Endothelial cell of umbilical vein (primary cell): ENCODE data around the gene MRNIP. TPM values are rescaled to one million over a fixed set of nuclear protein-coding genes. Genes with fewer than 3 reads are reported as not detected.

Source experiments
- BruUV-seq: library from RNA; stranded (reverse); fragments of 400-500 nt; replicated peaks from 2 replicates; lab custom pipeline; 2021; lab: Mats Ljungman, UMichigan
- CTCF ChIA-PET: fragments of 300-600, 350-600 bp; sonication (Branson Sonifier 250); formaldehyde crosslinking; loops from one replicate; lab custom pipeline; 2021; ENCODE audit warnings: antibody characterized with exemption, inconsistent platforms; lab: Charles Lee
- POLR2A ChIA-PET: fragments of 300-600, 350-600 bp; sonication (Branson Sonifier 250); formaldehyde crosslinking; loops from one replicate; lab custom pipeline; 2021; ENCODE audit warnings: antibody characterized with exemption, inconsistent platforms; lab: Charles Lee
- DNase-seq: peaks from one replicate; pipeline ENCODE4 v3.0.0-alpha.2; 2011; ENCODE audit warnings: low read depth, low spot score
- FAIRE-seq: peaks from 2 replicates; lab custom pipeline; 2011; peaks lifted over from hg19 to GRCh38; lab: Jason Lieb, UNC
- H2AFZ ChIP-seq: 2 replicates; pipeline ENCODE4 v1.6.0; 2012; ENCODE audit warnings: low read depth, low read length, control low read depth, inconsistent platforms
- H3K27ac ChIP-seq: 2 replicates; pipeline ENCODE4 v1.5.1; 2011; ENCODE audit warnings: low read depth, mild to moderate bottlenecking, control low read depth, low read length, moderate library complexity; ENCODE audit not compliant: insufficient read depth
- H3K27me3 ChIP-seq, 2 experiments: 2 replicates each; pipeline versions ENCODE4 v1.6.0 to v1.6.1; 2011; ENCODE audit warnings: low read length in 2 of 2, mixed read lengths in 1 of 2; ENCODE audit not compliant: control insufficient read depth in 2 of 2, insufficient read depth in 2 of 2
- H3K36me3 ChIP-seq, 2 experiments: 2 replicates in 1 of 2; 3 replicates in 1 of 2; pipeline ENCODE4 v1.5.1; 2011; ENCODE audit warnings: low read length in 2 of 2, mild to moderate bottlenecking in 1 of 2, moderate library complexity in 1 of 2; ENCODE audit not compliant: control insufficient read depth in 2 of 2, insufficient read depth in 2 of 2; ENCODE audit errors: extremely low read depth in 1 of 2
- H3K4me1 ChIP-seq: 3 replicates; pipeline ENCODE4 v1.5.1; 2011; ENCODE audit warnings: mild to moderate bottlenecking, low read length; ENCODE audit not compliant: control insufficient read depth, insufficient read depth; ENCODE audit errors: extremely low read depth
- H3K4me2 ChIP-seq: 2 replicates; pipeline ENCODE4 v1.6.1; 2011; ENCODE audit warnings: low read length, control low read depth, mixed read lengths; ENCODE audit not compliant: insufficient read depth
- H3K4me3 ChIP-seq, 3 experiments: fragments of 200-600 bp in 1 of 3; sonication (generic), shearing (Covaris generic) in 1 of 3; replicated peaks in 1 of 3; 2 replicates each; pipeline ENCODE4 v1.5.1; 2011 to 2016; ENCODE audit warnings: control low read depth in 3 of 3, low read length in 3 of 3, mild to moderate bottlenecking in 2 of 3, inconsistent platforms in 1 of 3, low read depth in 1 of 3, moderate library complexity in 1 of 3; ENCODE audit not compliant: insufficient read depth in 1 of 3
- H3K79me2 ChIP-seq: 2 replicates; pipeline ENCODE4 v1.6.0; 2012; ENCODE audit warnings: low read length, inconsistent platforms; ENCODE audit not compliant: control insufficient read depth, insufficient read depth
- H3K9ac ChIP-seq: replicated peaks from 2 replicates; pipeline ENCODE3; 2011; ENCODE audit warnings: low read length, control low read depth; ENCODE audit not compliant: insufficient read depth; ENCODE audit errors: extremely low read depth
- H3K9me1 ChIP-seq: replicated peaks from 3 replicates; pipeline ENCODE4 v1.6.0; 2011; ENCODE audit warnings: mild to moderate bottlenecking, low read length; ENCODE audit not compliant: control insufficient read depth, insufficient read depth; ENCODE audit errors: extremely low read depth
- H3K9me3 ChIP-seq: replicated peaks from 2 replicates; pipeline ENCODE4 v1.5.1; 2012; ENCODE audit warnings: low read length, inconsistent platforms; ENCODE audit not compliant: control insufficient read depth, insufficient read depth
- H4K20me1 ChIP-seq: replicated peaks from 2 replicates; pipeline ENCODE3; 2011; ENCODE audit warnings: mild to moderate bottlenecking, low read length; ENCODE audit not compliant: control insufficient read depth, insufficient read depth; ENCODE audit errors: extremely low read depth
- EZH2 ChIP-seq: IDR thresholded peaks from 2 replicates; pipeline ENCODE4 v1.6.1; 2012; ENCODE audit warnings: borderline replicate concordance, low read depth, mild to moderate bottlenecking, moderate library complexity, low read length, inconsistent platforms; ENCODE audit not compliant: severe bottlenecking
- FOS ChIP-seq: IDR thresholded peaks from 2 replicates; pipeline ENCODE4 v1.6.1; 2011; ENCODE audit warnings: mild to moderate bottlenecking, low read length, moderate library complexity, borderline replicate concordance; ENCODE audit not compliant: insufficient read depth
- GATA2 ChIP-seq: IDR thresholded peaks from 2 replicates; pipeline ENCODE4 v1.7.0; 2011; ENCODE audit warnings: low read depth, mild to moderate bottlenecking, moderate library complexity, mixed read lengths, low read length; ENCODE audit not compliant: insufficient read length, insufficient read depth
- JUN ChIP-seq: IDR thresholded peaks from 2 replicates; pipeline ENCODE4 v1.6.1; 2011; ENCODE audit warnings: borderline replicate concordance, low read depth; ENCODE audit not compliant: insufficient read length, insufficient read depth
- MYC ChIP-seq: IDR thresholded peaks from one replicate; pipeline ENCODE4 v1.6.1; 2011; ENCODE audit warnings: mild to moderate bottlenecking, low read depth, low read length
- POLR2A ChIP-seq: IDR thresholded peaks from 2 replicates; pipeline ENCODE4 v1.6.1; 2012; ENCODE audit warnings: low read depth, mild to moderate bottlenecking, control low read depth, low read length
- dilution Hi-C: fragments of 300-500 bp; cut with MboI; formaldehyde crosslinking; loops from one replicate; pipeline ENCODE4 v1.15.0; 2019; ENCODE audit warnings: low sequenced_read_pairs; ENCODE audit not compliant: extremely low pct_ligation_motif_present
- intact Hi-C: fragments of 100-400 bp; cut with micrococcal nuclease; formaldehyde crosslinking; loops from one replicate; pipeline ENCODE4 v1.10.0; 2022
- polyA plus RNA-seq, 4 experiments: library from polyadenylated mRNA; depleted of rRNA in 3 of 4; stranded (reverse) in 3 of 4; unstranded in 1 of 4; fragments of >200 nt; gene quantifications; 2 replicates each; pipeline versions ENCODE4 v1.2.1 to v1.2.3, GENCODE V29; 2011 to 2012; ENCODE audit warnings: missing spikeins in 1 of 4
- total RNA-seq: library from RNA; stranded (reverse); gene quantifications from 2 replicates; pipeline ENCODE4 v1.2.3, GENCODE V29; 2021
- TF ChIP-seq, protein P1 (sequence below): IDR thresholded peaks from 2 replicates; pipeline ENCODE4 v1.6.1; 2011; ENCODE audit not compliant: insufficient read depth, insufficient read length
- TF ChIP-seq, protein P2 (sequence below), 2 donors: IDR thresholded peaks; 1 replicate in 1 of 2; 2 replicates in 1 of 2; pipeline ENCODE4 v1.5.1; 2011; ENCODE audit warnings: low read length in 2 of 2, mild to moderate bottlenecking in 2 of 2, moderate library complexity in 2 of 2, control low read depth in 1 of 2, inconsistent platforms in 1 of 2, low read depth in 1 of 2; ENCODE audit not compliant: insufficient read depth in 1 of 2; ENCODE audit errors: extremely low read depth in 1 of 2

Gene MRNIP
- total and polyA plus RNA-seq, 2 donors (not counting 3 experiments of a cell fraction or from before 2014, with no cell fraction given): 17.1 to 19.1 TPM

DNA sequence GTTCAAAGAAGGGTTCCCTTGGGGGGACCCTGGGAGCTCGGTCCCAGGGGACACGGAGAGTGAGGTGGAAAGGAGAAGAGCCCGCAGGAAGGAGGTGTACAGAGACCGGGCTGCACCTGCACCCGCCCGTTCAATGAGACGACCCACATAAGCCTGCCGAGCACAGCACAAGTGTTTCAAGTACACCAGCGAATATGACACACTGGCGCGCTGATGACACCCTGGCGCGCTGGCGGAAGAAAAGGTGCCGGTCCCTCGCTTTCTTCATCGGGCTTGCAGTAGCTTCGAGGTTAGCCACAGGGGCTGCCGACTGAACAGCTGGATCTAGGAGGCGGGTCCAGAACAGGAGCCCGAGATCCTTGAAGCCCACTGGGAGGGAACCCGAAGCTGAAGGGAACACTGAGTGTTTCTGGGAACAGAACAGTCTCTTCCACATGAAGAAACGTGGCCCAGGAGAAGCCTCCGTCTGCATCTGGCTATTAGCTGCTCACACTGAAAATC, 47.7 kb upstream of the MRNIP start:
- H3K79me2 ChIP-seq: peaks cover 26% of the 10 kb centered on the region
- H3K36me3 ChIP-seq: peaks cover 5 to 16% of the 10 kb centered on the region in 2 experiments
- no peaks in the 10 kb centered on the region for H3K27me3 ChIP-seq
- no peaks in the 10 kb centered on the region for H4K20me1 ChIP-seq
- H3K9me3 ChIP-seq: no peaks in the 10 kb centered on the region
- no peaks in the 10 kb centered on the region for H3K9me1 ChIP-seq
- TF ChIP-seq POLR2A (no peak), JUN (no peak), FOS (no peak), EZH2 (no peak), MYC (no peak), GATA2 (no peak)
- TF ChIP-seq, protein P1, sequence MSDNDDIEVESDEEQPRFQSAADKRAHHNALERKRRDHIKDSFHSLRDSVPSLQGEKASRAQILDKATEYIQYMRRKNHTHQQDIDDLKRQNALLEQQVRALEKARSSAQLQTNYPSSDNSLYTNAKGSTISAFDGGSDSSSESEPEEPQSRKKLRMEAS: no peak
- TF ChIP-seq, protein P2, sequence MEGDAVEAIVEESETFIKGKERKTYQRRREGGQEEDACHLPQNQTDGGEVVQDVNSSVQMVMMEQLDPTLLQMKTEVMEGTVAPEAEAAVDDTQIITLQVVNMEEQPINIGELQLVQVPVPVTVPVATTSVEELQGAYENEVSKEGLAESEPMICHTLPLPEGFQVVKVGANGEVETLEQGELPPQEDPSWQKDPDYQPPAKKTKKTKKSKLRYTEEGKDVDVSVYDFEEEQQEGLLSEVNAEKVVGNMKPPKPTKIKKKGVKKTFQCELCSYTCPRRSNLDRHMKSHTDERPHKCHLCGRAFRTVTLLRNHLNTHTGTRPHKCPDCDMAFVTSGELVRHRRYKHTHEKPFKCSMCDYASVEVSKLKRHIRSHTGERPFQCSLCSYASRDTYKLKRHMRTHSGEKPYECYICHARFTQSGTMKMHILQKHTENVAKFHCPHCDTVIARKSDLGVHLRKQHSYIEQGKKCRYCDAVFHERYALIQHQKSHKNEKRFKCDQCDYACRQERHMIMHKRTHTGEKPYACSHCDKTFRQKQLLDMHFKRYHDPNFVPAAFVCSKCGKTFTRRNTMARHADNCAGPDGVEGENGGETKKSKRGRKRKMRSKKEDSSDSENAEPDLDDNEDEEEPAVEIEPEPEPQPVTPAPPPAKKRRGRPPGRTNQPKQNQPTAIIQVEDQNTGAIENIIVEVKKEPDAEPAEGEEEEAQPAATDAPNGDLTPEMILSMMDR (IDR thresholded peaks at IDR 0.05; ENCODE audit: extremely low read depth in 1 of 2, insufficient read depth in 1 of 2, low read depth in 1 of 2, low read length in 2 of 2): no peak
- CTCF ChIA-PET: interaction anchor here (0.6 to 1.2 kb wide), 4 partner anchors 18 to 1670 kb away, joined by 3 to 5 read pairs (median 4); no protein-coding TSS in a partner anchor
- no peak overlapping the region for H3K9ac ChIP-seq
- H3K4me3 ChIP-seq: peak overlapping the region in 2 of 3 experiments; percentile 48 to 51
- H3K4me1 ChIP-seq: peaks cover 29% of the 10 kb centered on the region
- no peak for DNase-seq
- POLR2A ChIA-PET: interaction anchor here (0.6 kb wide), 1 partner anchor 141 kb away, joined by 4 read pairs; no protein-coding TSS in a partner anchor
- intact Hi-C loops: loop anchor here (2.0 kb wide), 1 partner anchor 104 kb away; no protein-coding TSS in a partner anchor
- H3K27ac ChIP-seq: no peak overlapping the region
- TSS peak; percentile 28 for BruUV-seq
- peak overlapping the region; percentile 58 for H3K4me2 ChIP-seq
- H2AFZ ChIP-seq: no peak overlapping the region
- dilution Hi-C loops: no loop called here
- no peak for FAIRE-seq
